NCI-H345 treated with DMSO at 0.1 percent for 48 hours (cell line): ENCODE measurements around the gene MED8.
"Not testable (repeated sequence)": the region's sequence is repeated elsewhere in the genome, so short reads cannot be mapped to it uniquely, and the experiment has no call there.

Experiments used
- DNase-seq: peaks from one replicate; lab custom pipeline; 2025; ENCODE audit not compliant: unreplicated experiment; lab: John Stamatoyannopoulos, UW

MED8 gene

DNA sequence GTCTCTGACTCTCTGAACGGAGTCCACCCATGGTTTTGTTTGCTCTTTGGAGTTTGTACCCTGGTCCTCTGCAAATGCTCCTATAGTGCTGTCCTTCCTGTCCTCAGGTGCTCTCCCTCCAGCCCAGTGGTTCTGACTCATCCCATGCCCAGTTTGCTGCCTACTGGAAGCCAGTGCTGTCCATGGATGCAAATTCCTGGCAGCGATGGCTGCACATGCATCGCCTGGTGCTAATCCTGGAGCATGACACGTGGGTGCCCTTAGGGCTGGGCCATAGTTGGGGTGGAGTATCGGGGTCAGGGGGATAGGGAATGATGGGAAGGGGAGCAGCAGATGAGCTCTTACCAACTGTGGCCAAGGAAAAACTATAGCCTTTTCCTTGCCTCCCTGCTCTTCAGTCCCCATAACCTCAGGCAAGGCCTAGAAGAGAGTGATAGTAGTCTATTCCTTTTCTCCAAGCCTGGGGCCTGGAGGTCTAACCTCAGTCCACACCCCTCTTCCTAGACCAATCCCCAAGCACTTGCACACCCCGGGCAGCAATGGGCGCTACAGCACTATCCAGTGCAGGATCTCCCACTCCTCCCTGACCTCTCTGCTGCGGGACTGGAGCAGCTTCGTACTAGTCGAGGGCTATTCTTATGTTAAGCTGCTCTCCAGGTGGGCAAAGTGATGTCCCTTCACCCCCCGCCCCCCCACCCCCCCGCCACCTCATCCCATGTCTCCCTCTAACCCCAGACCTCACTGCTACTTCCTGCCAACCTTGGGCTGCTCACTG, 32.6 kb upstream of the MED8 start:
- no peak for DNase-seq

DNA sequence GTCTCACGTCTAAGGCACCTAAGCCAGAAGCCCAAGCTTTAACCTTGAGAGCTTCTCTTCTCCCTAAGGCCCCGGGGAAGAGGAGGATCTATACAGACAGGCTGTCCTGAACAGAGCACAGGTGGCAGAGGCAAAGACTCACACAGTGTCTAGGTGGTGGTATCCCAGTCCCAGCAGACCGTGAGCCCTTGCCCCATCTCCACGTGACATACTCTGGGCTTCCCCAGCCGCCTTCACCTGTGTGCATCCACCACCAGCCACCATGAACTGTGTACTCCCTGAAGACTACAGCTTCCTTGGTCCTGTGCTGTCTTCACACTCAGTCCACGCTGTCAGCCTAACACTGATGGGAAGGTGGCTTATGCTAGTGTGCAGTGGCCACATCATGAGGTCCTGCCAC, 31.8 kb upstream of the MED8 start:
- DNase-seq = no peak

DNA sequence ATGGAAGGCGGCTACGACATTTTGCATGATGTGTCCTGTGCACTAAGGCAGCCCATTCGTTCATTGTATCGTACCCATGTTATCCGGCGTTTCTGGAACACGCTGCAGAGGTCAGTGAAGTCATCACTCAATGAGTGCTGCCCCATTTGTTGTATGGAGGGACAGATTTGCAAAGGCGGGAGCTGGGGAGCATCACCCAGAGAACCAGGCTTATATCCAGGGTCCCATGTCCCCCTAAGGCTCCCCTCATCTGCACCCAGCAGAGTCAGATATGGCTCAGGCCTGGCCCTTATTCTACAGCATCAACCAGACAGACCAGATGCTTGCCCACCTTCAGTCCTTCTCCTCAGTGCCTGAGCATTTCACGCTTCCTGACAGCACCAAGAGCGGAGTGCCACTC, 31.3 kb upstream of the MED8 start:
- DNase-seq = no peak

DNA sequence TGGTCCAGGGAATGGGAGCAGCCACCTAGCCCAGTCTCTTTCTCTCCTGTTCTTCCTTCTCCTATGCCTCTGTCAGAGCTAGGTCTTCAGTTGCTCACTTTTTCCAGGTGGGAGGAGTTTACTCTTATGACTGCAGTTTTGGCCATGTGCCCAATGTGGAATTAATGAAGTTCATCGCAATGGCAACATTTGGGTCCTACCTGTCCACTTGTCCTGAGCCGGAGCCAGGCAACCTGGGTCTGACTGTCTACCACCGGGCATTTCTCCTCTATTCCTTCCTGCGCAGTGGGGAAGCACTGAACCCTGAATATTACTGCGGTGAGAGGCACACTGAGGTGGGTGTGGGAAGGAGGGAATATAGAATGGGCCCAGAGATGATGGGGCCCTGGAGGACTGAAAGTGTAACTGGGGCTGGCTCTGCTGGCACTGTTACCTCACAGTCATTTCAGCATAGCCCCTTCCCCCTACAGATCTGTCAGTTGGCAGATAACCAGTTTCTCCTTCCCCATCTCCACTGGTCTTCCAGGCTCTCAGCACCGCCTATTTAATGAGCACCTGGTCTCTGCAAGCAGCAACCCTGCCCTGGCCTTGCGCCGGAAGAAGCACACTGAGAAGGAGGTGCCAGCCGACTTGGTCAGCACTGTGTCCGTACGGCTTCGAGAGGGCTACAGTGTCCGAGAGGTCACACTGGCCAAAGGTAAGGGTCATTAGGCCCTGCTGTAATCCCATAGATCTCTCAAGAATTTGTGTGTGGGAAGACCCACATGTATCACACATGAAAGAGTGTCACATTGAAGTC, 30.2 kb upstream of the MED8 start:
- no peak for DNase-seq

DNA sequence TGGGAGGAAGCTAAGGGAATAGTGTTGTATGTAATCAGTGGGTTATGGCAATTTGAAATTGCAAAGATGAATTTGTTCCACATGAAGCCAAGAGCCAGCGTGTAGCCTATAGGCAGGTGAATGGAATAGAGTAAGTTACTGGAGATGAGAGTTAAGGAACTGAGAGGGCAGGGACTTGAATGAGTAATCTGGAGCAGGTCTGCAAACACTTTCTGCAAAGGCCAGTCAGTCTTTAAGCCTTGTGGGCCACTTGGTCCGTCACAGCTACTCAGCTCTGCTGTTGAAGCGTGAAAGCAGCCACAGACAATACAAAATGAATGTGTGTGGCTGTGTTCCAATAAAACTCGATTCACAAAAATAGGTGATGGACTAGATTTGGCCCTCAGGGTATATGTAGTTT, 29.3 kb upstream of the MED8 start:
- DNase-seq = peak; percentile 38

DNA sequence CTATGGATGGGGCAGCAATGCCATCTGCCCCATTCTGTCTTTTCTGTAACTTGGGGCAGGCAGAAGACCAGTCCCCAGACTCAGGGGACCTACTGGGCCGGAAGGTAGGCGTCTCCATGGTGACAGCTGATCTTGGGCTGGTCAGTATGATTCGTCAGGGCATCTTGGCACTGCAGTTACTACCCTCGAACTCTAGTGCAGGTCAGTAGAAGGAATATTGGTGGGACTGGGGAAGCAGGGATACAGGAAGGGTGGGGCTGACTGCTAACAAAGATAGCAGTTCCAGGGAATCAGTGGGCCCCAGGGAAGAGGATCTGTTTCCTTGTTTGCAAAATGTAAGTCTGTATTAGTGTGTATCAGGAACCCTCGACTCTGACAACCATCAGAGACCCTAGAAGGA, 26.3 kb upstream of the MED8 start:
- DNase-seq = no peak

DNA sequence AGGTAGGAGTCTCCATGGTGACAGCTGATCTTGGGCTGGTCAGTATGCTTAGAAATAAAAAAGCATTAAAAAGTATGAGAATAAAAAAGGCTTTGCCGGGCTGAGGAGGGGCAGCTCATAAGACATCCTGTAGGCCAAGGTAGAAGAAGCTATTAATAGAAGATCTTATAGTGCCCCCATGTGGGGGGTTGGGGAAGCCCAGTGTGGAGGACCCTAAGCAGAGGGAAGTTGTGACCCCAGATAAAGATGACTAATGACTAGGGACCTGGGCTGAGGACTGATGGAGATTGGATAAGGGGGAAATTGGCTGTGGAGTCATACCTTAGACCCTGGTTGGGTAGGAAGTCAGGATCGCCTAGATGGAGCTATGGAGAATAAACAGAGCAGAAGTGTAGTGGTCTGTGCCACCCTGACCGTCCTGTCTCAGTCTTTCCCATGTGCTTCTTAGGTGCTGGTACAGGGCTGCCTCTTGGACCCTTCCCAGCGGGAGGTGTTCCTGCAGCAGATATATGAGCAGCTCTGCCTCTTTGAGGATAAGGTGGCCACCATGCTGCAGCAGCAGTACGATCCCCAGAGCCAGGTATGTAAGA, 25.1 kb upstream of the MED8 start:
- DNase-seq = peak; percentile 21

DNA sequence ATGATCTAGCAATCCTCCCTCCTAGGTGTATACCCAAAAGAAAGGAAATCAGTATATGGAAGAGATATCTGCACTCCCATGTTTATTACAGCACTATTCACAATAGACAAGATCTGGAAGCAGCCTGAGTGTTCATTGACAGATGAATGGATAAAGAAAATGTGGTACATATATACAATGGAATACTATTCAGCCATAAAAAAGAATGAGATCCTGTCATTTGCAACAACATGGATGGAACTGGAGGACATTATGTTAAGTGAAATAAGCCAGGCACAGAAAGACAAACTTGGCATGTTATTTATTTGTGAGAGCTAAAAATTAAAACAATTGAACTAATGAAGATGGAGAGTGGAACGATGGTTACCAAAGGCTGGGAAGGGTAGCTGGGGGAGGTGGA, 23.8 kb upstream of the MED8 start:
- not testable (repeated sequence) for DNase-seq

DNA sequence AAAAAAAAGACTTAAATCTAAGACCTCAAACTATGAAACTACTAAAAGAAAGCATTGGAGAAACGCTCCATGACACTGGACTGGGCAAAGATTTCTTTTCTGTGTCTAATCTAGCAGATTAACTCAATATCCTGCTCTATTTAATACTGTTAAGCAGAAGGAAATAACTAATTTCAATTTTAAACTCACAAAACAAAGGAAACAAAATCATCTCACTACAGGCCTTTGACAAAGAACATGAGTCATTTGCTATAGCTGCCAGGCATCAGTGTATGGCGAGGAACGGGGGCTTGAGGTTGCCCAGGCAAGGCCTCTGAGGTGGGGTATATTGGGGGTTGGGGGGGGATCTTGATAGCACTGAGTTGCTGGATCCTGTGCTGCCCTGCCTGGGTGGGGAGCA, 21.0 kb upstream of the MED8 start:
- no peak for DNase-seq

DNA sequence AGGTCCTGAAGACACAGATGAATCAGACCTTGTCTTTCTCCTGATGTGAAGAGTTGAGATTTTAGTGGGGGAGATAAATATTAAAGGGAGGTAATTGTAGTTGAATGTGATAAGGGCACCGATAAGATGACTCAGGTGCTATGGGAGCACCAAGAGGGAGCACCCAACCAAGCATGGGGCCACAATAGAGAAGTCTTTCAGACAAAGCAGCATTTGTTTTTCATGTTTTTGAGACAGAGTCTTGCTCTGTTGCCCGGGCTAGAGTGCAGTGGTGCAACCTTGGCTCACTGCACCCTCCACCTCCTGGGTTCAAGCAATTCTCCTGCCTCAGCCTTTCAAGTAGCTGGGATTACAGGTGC, 16.3 kb upstream of the MED8 start:
- DNase-seq = no peak

DNA sequence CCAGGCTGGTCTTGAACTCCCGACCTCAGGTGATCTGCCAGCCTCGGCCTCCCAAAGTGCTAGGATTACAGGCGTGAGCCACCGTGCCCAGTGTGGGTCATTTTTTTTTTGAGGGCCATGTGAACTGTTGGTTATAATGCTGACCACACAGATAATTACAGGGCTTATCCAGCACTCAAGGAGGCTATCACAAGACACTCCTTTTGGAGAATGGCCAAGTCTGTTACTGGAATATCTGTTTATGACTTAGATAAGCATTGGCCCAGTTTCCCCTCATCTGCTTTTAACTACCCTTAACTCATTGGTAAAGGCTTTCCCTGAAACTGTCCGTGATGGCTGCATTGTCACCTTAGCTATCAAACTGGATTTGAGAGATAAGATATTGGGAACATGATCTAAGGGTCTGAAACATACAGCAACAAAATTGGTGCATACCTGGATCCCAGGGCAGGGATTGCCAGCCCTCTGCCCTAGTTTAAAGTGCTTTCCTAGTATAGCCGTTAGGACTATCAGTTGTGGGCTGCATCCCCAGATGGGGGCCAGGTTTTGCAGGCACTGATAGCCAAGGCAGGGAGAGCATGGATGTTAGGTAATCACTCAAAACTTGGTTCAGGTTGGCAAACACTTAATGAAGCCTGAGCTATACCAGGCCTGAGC, 15.7 kb upstream of the MED8 start:
- no peak for DNase-seq

- DNase-seq = no peak
These were observed 14.8 kb upstream of the MED8 start for GRCh38 chr1:43404353-43404752.

DNA sequence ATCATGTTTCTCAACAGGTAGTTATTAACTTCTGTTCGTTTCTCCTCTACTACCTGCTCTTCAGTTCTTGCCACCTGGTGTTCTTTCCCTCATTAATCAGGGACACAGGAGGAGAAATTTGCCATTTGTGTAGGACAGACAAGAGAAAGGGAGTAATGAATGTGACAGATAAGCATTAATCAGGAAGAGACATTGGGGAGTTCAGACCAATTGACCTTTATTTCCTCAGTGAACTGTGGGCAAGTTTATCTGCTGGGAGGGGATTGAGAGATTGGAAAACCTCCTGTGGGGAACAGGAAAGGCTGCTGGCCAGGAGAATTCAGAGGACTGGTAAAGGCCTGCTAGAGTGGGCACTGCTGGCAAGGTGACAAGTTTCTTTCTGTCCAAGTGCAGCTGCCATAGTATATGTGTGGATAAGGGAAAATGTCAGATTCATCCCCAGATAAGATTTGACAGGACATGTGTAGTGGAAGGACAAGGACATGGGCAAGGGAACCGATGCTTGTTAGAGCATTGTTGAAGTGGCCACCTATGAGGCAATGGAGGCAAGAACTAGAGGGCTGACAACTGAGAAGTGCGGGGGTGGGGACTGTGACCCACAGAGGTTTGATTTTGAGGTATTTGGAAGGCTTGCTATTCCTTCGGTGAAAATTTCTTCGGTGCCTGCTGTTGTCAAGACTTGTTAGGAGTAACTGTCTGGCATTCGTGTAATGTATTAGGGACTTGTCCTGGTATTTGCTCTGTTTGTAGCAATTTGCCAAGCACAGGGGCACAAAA, 12.7 kb upstream of the MED8 start:
- no peak for DNase-seq

DNA sequence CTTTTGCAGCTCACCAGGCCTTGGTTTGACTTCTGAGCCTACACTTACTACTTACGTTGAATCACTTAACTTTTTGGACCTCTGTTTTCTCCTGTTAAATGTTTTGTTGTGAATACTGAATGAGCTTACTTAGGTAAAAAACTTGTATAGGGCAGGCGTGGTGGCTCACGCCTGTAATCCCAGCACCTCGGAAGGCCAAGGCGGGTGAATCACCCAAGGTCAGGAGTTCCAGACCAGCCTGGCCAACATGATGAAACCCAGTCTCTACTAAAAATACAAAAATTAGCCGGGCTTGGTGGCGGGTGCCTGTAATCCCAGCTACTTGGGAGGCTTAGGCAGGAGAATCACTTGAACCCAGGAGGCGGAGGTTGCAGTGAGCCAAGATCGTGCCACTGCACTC, 10.8 kb upstream of the MED8 start:
- DNase-seq = not testable (repeated sequence)

DNA sequence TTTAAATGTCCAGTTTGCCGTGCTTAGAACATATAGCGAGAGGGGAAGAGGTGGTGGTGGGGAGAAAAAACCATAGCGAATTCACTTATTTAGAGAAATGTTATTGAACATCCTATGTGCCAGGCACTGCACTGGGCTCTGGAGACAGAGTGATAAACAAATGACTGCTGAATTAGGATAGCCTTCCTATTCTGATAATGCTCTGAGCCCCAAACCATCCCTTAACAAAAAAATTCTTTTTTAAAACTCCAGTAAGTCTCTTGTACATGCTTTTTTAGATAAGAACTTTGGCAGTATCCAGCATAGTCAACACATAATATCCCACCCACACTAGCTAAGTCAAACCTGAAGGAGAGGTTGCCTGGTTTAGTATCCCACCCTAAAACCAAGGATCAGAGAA, 8.6 kb upstream of the MED8 start:
- no peak for DNase-seq

- no peak for DNase-seq
These were observed 6.5 kb upstream of the MED8 start for GRCh38 chr1:43396059-43396458.

GRCh38 chr1:43395523-43395922, 5.9 kb upstream of the MED8 start:
- no peak for DNase-seq

DNA sequence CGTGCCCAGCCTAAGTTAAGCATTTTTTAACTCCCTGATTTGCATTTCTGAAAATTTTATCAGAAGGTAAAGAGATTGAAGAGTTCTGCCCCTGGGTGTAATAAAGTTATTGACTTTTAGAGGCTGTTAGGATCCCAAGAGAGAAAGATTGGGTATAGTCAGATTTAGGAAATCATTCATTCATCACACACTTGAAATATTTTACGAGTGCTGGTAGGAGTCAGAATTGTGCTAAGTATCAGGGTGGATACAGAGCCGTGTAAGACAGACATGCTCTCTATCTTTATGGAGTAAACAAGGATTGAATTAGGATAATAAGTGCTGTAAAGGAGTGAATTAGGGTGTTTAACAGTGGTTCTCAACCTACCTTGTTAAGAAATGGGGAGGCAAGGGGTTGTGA, 3.1 kb upstream of the MED8 start:
- DNase-seq = no peak

- no peak for DNase-seq
These were observed 987 bp downstream of the MED8 start for GRCh38 chr1:43388613-43389012.

- no peak for DNase-seq
These were observed 1.5 kb downstream of the MED8 start for GRCh38 chr1:43387976-43388599.

DNA sequence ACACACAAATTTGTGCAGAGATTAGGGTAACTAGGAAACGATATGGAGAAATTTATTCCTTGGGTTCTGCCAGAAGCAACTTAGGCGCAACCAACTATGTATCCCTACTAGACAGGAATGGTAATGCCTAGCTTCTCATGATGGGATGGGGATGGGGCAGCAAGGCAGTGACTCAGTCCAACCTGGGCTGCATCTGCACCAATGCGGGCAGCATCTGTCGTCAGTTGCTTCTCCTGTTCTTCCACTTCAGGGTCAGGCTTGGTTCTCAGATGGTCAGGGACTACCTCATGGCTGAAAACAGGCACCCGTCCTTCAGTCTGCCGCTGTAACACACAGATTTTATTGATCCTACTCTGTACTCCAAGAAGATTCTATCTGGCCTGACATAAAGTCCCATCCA, 2.9 kb downstream of the MED8 start:
- no peak for DNase-seq
